Activated CD4-positive, alpha-beta memory T cell treated with anti-CD3 and anti-CD28 coated beads, Interleukin-2, amount 10 ng/mL, durations not matched to agents 7 days and 5 days (primary cell): ENCODE measurements around the gene TSPYL1. TPM values are rescaled to one million over a fixed set of nuclear protein-coding genes. Genes with fewer than 3 reads are reported as not detected.
A peak's percentile ranks its signal among the peaks of the same experiment; 100 is the strongest.
"Not testable (repeated sequence)": the region's sequence is repeated elsewhere in the genome, so short reads cannot be mapped to it uniquely, and the experiment has no call there.

Experiments
- CTCF ChIA-PET: fragments of 350-600 bp; sonication (Branson Sonifier 250); formaldehyde crosslinking; loops from one replicate; lab custom pipeline; 2021; ENCODE audit warnings: antibody characterized with exemption, inconsistent platforms; lab: Charles Lee
- POLR2A ChIA-PET: fragments of 350-600 bp; sonication (Branson Sonifier 250); formaldehyde crosslinking; loops from one replicate; lab custom pipeline; 2021; ENCODE audit warnings: antibody characterized with exemption; lab: Charles Lee
- DNase-seq: peaks from one replicate; pipeline ENCODE4 v3.0.0-alpha.2; 2020
- H3K27ac Mint-ChIP-seq: one replicate; pipeline ENCODE4 v1.8.0; 2021; ENCODE audit warnings: mild to moderate bottlenecking, mixed read lengths
- H3K27me3 Mint-ChIP-seq: one replicate; pipeline ENCODE4 v1.8.0; 2021; ENCODE audit warnings: mixed read lengths
- H3K36me3 Mint-ChIP-seq: one replicate; pipeline ENCODE4 v1.8.0; 2021; ENCODE audit warnings: low read depth, mixed read lengths
- H3K4me1 Mint-ChIP-seq: one replicate; pipeline ENCODE4 v1.8.0; 2021; ENCODE audit warnings: mixed read lengths
- H3K4me3 Mint-ChIP-seq: one replicate; pipeline ENCODE4 v1.8.0; 2021; ENCODE audit warnings: mild to moderate bottlenecking, mixed read lengths
- H3K9me3 Mint-ChIP-seq: one replicate; pipeline ENCODE4 v1.8.0; 2021; ENCODE audit warnings: mixed read lengths
- total RNA-seq, 2 experiments: library from RNA; stranded (reverse); gene quantifications; one replicate each; pipeline ENCODE4 v1.2.3, GENCODE V29; 2021

TSPYL1 gene
- total RNA-seq: 10 to 100 TPM; 47.6 to 48.4 TPM

DNA sequence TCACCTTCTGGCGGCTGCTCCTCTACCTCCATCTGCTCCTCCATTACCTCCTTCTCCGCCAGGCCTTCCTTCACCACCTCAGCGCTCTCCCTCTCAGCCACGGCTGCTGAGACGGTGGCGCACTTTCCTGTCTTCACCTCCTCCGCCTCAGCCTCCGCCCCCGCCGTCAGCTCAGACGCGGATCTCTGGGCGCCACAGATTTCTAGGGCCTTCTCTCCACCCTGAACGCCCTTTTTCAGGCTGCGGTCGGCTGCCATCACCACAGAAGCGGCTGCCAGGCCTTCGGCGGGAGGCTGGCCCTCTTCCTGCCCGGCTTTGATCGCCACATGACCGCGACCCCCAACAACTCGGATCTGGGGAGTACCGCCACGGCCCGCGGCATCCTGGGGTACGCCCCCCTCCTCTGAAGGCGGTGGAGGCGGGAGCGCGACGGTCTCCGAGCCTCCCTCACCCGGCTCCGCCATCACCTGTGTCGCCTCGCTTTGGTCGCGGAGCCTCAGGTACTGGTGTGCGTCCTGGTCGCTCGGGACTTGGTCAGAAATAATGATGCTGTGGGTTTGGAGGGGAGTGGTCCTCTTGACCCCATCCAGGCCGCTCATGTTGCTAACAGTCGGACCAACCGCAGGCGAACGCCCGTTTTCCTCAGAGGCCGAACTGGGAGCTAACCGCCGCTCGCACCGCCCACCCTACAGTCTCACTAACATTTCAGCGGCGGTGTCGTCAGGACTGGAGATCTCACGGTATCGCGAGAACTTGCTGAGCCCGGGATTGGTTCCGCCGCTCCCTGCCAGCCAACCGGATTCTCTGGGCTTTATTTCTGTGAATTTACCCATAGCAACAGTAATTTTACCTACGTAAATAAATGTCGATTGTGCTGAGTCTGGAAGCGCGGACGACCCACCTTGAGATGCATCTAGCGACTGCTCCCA lies at the start of gene TSPYL1:
Gene TSPYL1, minus strand, starts transcription at position 699 of the 929 bp plus-strand sequence. Its CDS starts 100 bp downstream, at position 599.
- H3K36me3 Mint-ChIP-seq: peaks cover 44% of the 10 kb centered on the region
- H3K4me1 Mint-ChIP-seq: peaks cover 50% of the 10 kb centered on the region
- POLR2A ChIA-PET: interaction anchor here (0.8 to 5.3 kb wide), 22 partner anchors 9 to 412 kb away, joined by 3 to 98 read pairs (median 5); partner anchors contain the start of genes NT5DC1, RWDD1, TSPYL4 and ZUP1
- CTCF ChIA-PET: interaction anchor here (1.4 to 2.4 kb wide), 7 partner anchors 9 to 291 kb away, joined by 5 to 16 read pairs (median 9); partner anchors contain the start of genes RWDD1 and TSPYL4
- peak within 1 kb of the TSS; percentile 99 for H3K27ac Mint-ChIP-seq
- peak within 1 kb of the TSS; percentile 99 for H3K4me3 Mint-ChIP-seq
- H3K9me3 Mint-ChIP-seq: no peaks in the 10 kb centered on the region
- DNase-seq: peak; percentile 96
- no peaks in the 10 kb centered on the region for H3K27me3 Mint-ChIP-seq

DNA sequence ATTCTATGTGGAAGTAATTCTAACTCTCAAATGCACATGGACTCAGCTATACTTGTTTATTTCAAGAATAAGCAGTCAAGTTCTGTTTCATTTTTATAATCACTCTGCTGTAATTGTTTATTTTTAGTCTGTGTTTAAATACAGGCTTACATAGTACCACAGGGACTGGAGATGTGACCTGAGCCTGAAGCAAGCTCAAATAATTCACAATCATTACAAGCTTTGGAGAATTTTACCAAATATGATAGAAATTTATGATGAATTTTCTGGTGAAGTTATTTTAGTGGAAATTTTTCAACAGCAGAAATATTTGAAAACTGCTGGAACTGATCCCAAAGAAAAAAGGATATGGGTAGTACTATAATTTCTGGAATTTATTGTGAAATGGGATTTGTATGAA lies 49.4 kb upstream of the TSPYL1 start:
- Mint-ChIP-seq H3K4me3 (no peak overlapping the region), H3K9me3 (no peaks in the 10 kb centered on the region), H3K27me3 (no peaks in the 10 kb centered on the region), H3K4me1 (no peaks in the 10 kb centered on the region), H3K27ac (no peak overlapping the region), H3K36me3 (no peaks in the 10 kb centered on the region)
- DNase-seq: no peak
- ChIA-PET CTCF (interaction anchor here (1.4 kb wide), 1 partner anchor 41 kb away, joined by 4 read pairs; no protein-coding TSS in a partner anchor), POLR2A (no interaction called here)

- H3K4me3 Mint-ChIP-seq: no peak overlapping the region
- H3K36me3 Mint-ChIP-seq: no peaks in the 10 kb centered on the region
- no peaks in the 10 kb centered on the region for H3K4me1 Mint-ChIP-seq
- POLR2A ChIA-PET: no interaction called here
- H3K9me3 Mint-ChIP-seq: no peaks in the 10 kb centered on the region
- no peak for DNase-seq
- H3K27ac Mint-ChIP-seq: no peak overlapping the region
- H3K27me3 Mint-ChIP-seq: no peaks in the 10 kb centered on the region
- CTCF ChIA-PET: no interaction called here
Measured at GRCh38 chr6:116328528-116328903, 48.8 kb upstream of the TSPYL1 start.

GRCh38 chr6:116327803-116328527 lies 48.2 kb upstream of the TSPYL1 start:
- Mint-ChIP-seq H3K9me3 (no peaks in the 10 kb centered on the region), H3K27ac (no peak overlapping the region), H3K36me3 (no peaks in the 10 kb centered on the region), H3K4me3 (no peak overlapping the region), H3K4me1 (no peaks in the 10 kb centered on the region), H3K27me3 (no peaks in the 10 kb centered on the region)
- CTCF ChIA-PET: no interaction called here
- no peak for DNase-seq
- POLR2A ChIA-PET: interaction anchor here (1.2 kb wide), 1 partner anchor 9 kb away, joined by 3 read pairs; no protein-coding TSS in a partner anchor

DNA sequence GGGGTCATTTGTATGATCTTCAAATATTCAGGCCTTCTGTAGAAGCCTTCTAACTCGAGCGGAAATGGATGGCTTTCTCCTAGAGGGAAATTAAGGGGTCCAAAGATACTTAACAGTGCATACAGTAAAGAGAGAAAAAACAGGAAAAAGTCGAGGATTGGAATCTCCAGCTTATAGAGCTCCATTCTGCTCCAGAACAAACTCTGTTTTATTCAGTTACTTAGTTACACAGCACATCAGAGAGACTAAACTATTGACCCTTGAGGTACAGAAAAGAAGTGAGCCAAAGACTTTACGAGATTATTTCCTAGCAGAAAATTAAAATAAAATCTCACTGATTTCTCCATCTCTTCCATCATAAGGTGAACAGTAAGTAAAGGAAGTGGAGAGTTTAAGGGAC lies 47.3 kb upstream of the TSPYL1 start:
- ChIA-PET CTCF (no interaction called here), POLR2A (interaction anchor here (1.2 kb wide), 1 partner anchor 8 kb away, joined by 3 read pairs; no protein-coding TSS in a partner anchor)
- DNase-seq: no peak
- H3K9me3 Mint-ChIP-seq: no peaks in the 10 kb centered on the region
- no peaks in the 10 kb centered on the region for H3K27me3 Mint-ChIP-seq
- H3K36me3 Mint-ChIP-seq: no peaks in the 10 kb centered on the region
- no peak overlapping the region for H3K4me3 Mint-ChIP-seq
- H3K27ac Mint-ChIP-seq: no peak overlapping the region
- no peaks in the 10 kb centered on the region for H3K4me1 Mint-ChIP-seq

DNA sequence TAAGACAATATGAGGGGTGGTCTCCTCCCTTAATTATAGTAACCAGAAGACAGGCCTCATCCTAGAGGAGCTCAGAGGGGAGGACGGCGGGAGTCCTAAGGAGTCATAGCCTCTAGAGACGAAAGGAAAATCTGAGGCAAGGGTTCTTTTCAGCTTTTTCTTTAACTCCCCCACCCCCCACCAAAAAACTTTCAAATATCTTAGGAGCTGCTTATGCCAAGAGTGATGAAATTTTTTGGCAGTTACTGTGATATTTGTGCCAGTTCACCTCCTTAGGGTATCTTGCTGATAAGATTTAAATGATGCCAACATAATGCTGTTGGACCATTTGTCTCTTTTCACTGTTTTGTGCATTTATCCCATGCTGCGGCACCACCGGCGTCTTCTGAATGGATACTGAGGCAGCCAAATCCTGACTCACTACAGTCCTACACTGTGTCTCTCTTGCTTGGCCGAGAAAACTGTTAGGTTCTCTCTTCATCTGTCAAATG lies 46.5 kb upstream of the TSPYL1 start:
- CTCF ChIA-PET: no interaction called here
- POLR2A ChIA-PET: interaction anchor here (1.0 kb wide), 1 partner anchor 29 kb away, joined by 3 read pairs; no protein-coding TSS in a partner anchor
- H3K27ac Mint-ChIP-seq: no peak overlapping the region
- no peaks in the 10 kb centered on the region for H3K27me3 Mint-ChIP-seq
- no peak overlapping the region for H3K4me3 Mint-ChIP-seq
- no peaks in the 10 kb centered on the region for H3K9me3 Mint-ChIP-seq
- no peaks in the 10 kb centered on the region for H3K4me1 Mint-ChIP-seq
- DNase-seq: no peak
- H3K36me3 Mint-ChIP-seq: no peaks in the 10 kb centered on the region

- CTCF ChIA-PET, H3K9me3 Mint-ChIP-seq, DNase-seq, H3K27me3 Mint-ChIP-seq, H3K4me3 Mint-ChIP-seq, H3K27ac Mint-ChIP-seq, H3K36me3 Mint-ChIP-seq, H3K4me1 Mint-ChIP-seq: not testable (repeated sequence)
- POLR2A ChIA-PET: interaction anchor here (1.0 kb wide), 1 partner anchor 29 kb away, joined by 3 read pairs; no protein-coding TSS in a partner anchor
Measured at GRCh38 chr6:116325634-116326132, 46.0 kb upstream of the TSPYL1 start.

- H3K4me3 Mint-ChIP-seq: no peak overlapping the region
- CTCF ChIA-PET: no interaction called here
- DNase-seq: no peak
- POLR2A ChIA-PET: no interaction called here
- no peaks in the 10 kb centered on the region for H3K9me3 Mint-ChIP-seq
- no peaks in the 10 kb centered on the region for H3K36me3 Mint-ChIP-seq
- no peak overlapping the region for H3K27ac Mint-ChIP-seq
- H3K4me1 Mint-ChIP-seq: no peaks in the 10 kb centered on the region
- no peaks in the 10 kb centered on the region for H3K27me3 Mint-ChIP-seq
Measured at GRCh38 chr6:116323863-116324262, 44.1 kb upstream of the TSPYL1 start.

- H3K27me3 Mint-ChIP-seq, H3K27ac Mint-ChIP-seq, H3K9me3 Mint-ChIP-seq, H3K4me1 Mint-ChIP-seq, CTCF ChIA-PET, DNase-seq, POLR2A ChIA-PET, H3K4me3 Mint-ChIP-seq, H3K36me3 Mint-ChIP-seq: not testable (repeated sequence)
Measured at GRCh38 chr6:116321933-116322332, 42.2 kb upstream of the TSPYL1 start.

DNA sequence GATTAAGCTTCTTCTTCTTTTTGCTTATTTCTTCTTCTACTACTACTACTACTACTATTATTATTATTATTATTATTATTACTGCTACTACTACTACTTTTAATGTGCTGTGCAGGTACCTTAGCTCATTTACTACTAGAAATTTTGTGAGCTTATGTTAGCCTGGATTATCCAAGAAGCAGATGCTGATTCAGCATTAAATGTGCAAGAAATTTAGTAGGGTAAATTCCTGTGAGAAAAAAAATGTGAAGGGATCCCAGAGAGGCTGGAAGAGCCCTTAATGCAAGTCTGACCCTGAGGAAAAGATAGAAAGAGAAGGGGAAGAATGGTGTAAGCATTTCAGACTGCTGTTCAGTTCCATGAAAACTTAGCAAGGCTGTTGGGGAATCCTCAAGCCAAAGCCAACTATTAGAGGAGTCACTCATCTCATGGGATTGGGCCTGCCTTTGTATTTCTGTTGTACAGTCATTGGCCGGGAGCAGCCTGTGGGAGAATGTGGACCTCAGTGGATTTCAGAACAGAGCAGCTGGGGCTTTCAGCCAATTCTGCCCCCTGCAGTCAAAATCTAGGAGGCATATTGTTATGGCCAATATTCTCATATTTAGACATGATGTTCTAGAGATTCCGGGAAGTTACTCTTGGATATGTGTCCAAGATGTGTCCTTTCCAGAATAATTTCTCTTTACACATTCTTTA lies 37.2 kb upstream of the TSPYL1 start:
- no peak overlapping the region for H3K27ac Mint-ChIP-seq
- H3K4me1 Mint-ChIP-seq: no peaks in the 10 kb centered on the region
- H3K36me3 Mint-ChIP-seq: no peaks in the 10 kb centered on the region
- H3K4me3 Mint-ChIP-seq: no peak overlapping the region
- ChIA-PET CTCF (no interaction called here), POLR2A (no interaction called here)
- no peaks in the 10 kb centered on the region for H3K9me3 Mint-ChIP-seq
- no peaks in the 10 kb centered on the region for H3K27me3 Mint-ChIP-seq
- DNase-seq: no peak

DNA sequence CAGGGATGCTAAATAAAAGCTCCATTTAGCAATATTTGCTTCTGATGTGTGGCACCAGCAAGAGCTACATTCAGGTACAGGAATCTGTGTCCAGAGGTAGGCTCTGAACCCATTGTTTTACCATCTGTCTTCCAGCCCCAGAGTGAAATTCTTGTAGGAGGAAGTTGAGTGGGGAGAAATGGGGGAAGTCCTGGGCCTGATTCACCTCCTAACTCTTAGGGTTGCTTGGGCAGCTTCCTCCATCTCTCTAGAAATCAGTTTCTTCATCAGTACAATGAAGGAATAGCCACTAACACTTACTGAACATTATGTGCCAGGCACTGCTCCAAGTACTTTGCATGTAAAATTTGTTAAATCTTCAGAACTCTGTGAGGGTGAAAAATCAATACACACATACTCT lies 35.1 kb upstream of the TSPYL1 start:
- H3K27ac Mint-ChIP-seq: no peak overlapping the region
- no peaks in the 10 kb centered on the region for H3K27me3 Mint-ChIP-seq
- no peaks in the 10 kb centered on the region for H3K4me1 Mint-ChIP-seq
- H3K4me3 Mint-ChIP-seq: no peak overlapping the region
- no peak for DNase-seq
- no peaks in the 10 kb centered on the region for H3K9me3 Mint-ChIP-seq
- no peaks in the 10 kb centered on the region for H3K36me3 Mint-ChIP-seq
- POLR2A ChIA-PET: no interaction called here
- CTCF ChIA-PET: no interaction called here

DNA sequence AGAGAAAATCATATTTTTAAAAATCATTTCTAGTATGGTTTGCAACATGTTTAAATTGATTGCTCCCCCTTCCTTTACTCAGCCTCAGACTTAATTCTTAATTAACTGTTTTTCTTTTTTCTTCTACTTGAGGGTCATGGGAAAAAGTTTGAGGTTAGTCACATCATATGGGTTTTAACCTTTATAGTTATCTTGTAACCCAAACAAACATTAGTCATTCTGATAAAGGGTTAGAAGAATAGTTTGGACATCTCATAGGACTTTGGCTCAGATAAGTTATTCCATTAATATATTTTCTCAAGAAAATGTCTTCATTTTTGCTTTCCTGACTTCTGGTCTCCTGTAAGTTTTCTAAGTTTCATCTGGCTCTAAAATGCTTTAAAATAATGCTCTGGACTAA lies 34.5 kb upstream of the TSPYL1 start:
- no peaks in the 10 kb centered on the region for H3K27me3 Mint-ChIP-seq
- POLR2A ChIA-PET: no interaction called here

More for the DNA sequence above, 34.5 kb upstream of the TSPYL1 start:
- no peak for DNase-seq
- CTCF ChIA-PET: no interaction called here
- Mint-ChIP-seq H3K27ac (no peak overlapping the region), H3K4me1 (no peaks in the 10 kb centered on the region), H3K36me3 (no peaks in the 10 kb centered on the region), H3K9me3 (no peaks in the 10 kb centered on the region), H3K4me3 (no peak overlapping the region)
